SK-N-SH (cell line): ENCODE measurements around the gene CD81. TPM values are rescaled to one million over a fixed set of nuclear protein-coding genes. Genes with fewer than 3 reads are reported as not detected.

Experiments
- CTCF ChIA-PET: fragments of 300-600, 350-600 bp; formaldehyde crosslinking; extraction: SDS; loops from one replicate; lab custom pipeline; 2021; lab: Yijun Ruan, JAX
- POLR2A ChIA-PET: fragments of 350-600 bp; sonication (Branson Sonifier 250); formaldehyde crosslinking; extraction: SDS; loops from one replicate; lab custom pipeline; 2020; ENCODE audit warnings: antibody characterized with exemption, inconsistent platforms; lab: Yijun Ruan, JAX
- DNase-seq: peaks from one replicate; pipeline ENCODE4 v3.0.0; 2012
- H2AFZ ChIP-seq: fragments of 200-600 bp; sonication (generic); 2 replicates; pipeline ENCODE4 v1.8.1; 2016; ENCODE audit warnings: antibody characterized with exemption, mild to moderate bottlenecking, low read depth
- H3F3A ChIP-seq: fragments of 200-600 bp; sonication (generic); replicated peaks from 2 replicates; pipeline ENCODE3; 2016; ENCODE audit warnings: antibody characterized with exemption, mild to moderate bottlenecking; ENCODE audit not compliant: insufficient read depth
- H3K27ac ChIP-seq, 2 experiments: fragments of 200-500 bp in 1 of 2; fragments of 200-600 bp in 1 of 2; sonication (Bioruptor generic) in 1 of 2; sonication (generic), shearing (Covaris generic) in 1 of 2; 2 replicates each; pipeline versions ENCODE4 v1.5.1 to v1.6.1; 2014 to 2016; ENCODE audit warnings: low read depth in 2 of 2, inconsistent platforms in 1 of 2, low read length in 1 of 2, mild to moderate bottlenecking in 1 of 2, mixed read lengths in 1 of 2
- H3K27me3 ChIP-seq: fragments of 200-600 bp; sonication (generic), shearing (Covaris generic); 2 replicates; pipeline ENCODE4 v1.6.1; 2016; ENCODE audit warnings: mixed run types; ENCODE audit not compliant: insufficient read depth
- H3K36me3 ChIP-seq, 2 experiments: fragments of 200-500 bp in 1 of 2; fragments of 200-600 bp in 1 of 2; sonication (Bioruptor generic) in 1 of 2; sonication (generic) in 1 of 2; replicated peaks in 1 of 2; 2 replicates each; pipeline versions ENCODE3 to v1.5.1; 2014 to 2016; ENCODE audit warnings: low read length in 1 of 2, mild to moderate bottlenecking in 1 of 2; ENCODE audit not compliant: insufficient read depth in 2 of 2, control insufficient read depth in 1 of 2
- H3K4me1 ChIP-seq, 2 experiments: fragments of 200-500 bp in 1 of 2; fragments of 200-600 bp in 1 of 2; sonication (Bioruptor generic) in 1 of 2; sonication (generic), shearing (Covaris generic) in 1 of 2; 2 replicates each; pipeline versions ENCODE4 v1.5.1 to v1.6.1; 2014 to 2016; ENCODE audit warnings: low read depth in 1 of 2, low read length in 1 of 2, mixed run types in 1 of 2; ENCODE audit not compliant: insufficient read depth in 2 of 2, control insufficient read depth in 1 of 2
- H3K4me2 ChIP-seq: fragments of 200-600 bp; sonication (generic), shearing (Covaris generic); 2 replicates; pipeline ENCODE4 v1.6.1; 2017; ENCODE audit warnings: mixed run types
- H3K4me3 ChIP-seq, 2 experiments: fragments of 200-500 bp in 1 of 2; fragments of 200-600 bp in 1 of 2; sonication (Bioruptor generic) in 1 of 2; sonication (generic), shearing (Covaris generic) in 1 of 2; 2 replicates each; pipeline versions ENCODE4 v1.5.1 to v1.8.1; 2014 to 2016; ENCODE audit warnings: low read depth in 2 of 2, inconsistent platforms in 1 of 2, low read length in 1 of 2, mild to moderate bottlenecking in 1 of 2, mixed read lengths in 1 of 2, moderate library complexity in 1 of 2
- H3K79me2 ChIP-seq: fragments of 200-600 bp; sonication (generic); 2 replicates; pipeline ENCODE4 v1.8.1; 2017; ENCODE audit warnings: mild to moderate bottlenecking; ENCODE audit not compliant: insufficient read depth
- H3K9ac ChIP-seq: fragments of 200-600 bp; sonication (generic); 2 replicates; pipeline ENCODE4 v1.6.1; 2017; ENCODE audit warnings: mixed run types
- H3K9me2 ChIP-seq: fragments of 200-600 bp; sonication (generic); 2 replicates; pipeline ENCODE4 v1.6.1; 2017; ENCODE audit warnings: mixed run types
- H3K9me3 ChIP-seq: fragments of 200-600 bp; sonication (generic); 2 replicates; pipeline ENCODE4 v1.6.1; 2017; ENCODE audit warnings: mixed run types, mild to moderate bottlenecking, moderate library complexity
- H4K20me1 ChIP-seq: fragments of 200-600 bp; sonication (generic); 2 replicates; pipeline ENCODE4 v1.6.1; 2017; ENCODE audit warnings: mild to moderate bottlenecking, mixed run types; ENCODE audit not compliant: insufficient read depth
- CHD2 ChIP-seq: fragments of 150-350 bp; IDR thresholded peaks from 2 replicates; pipeline ENCODE4 v1.6.1; 2018; ENCODE audit warnings: low read length; ENCODE audit not compliant: partially characterized antibody
- EP300 ChIP-seq, 2 experiments: IDR thresholded peaks; 2 replicates each; pipeline versions ENCODE4 v1.4.0 to v1.6.1; 2012; ENCODE audit warnings: borderline replicate concordance in 1 of 2, low read depth in 1 of 2, low read length in 1 of 2
- EZH2phosphoT487 ChIP-seq: fragments of 200-600 bp; sonication (generic); IDR thresholded peaks from 2 replicates; pipeline ENCODE4 v1.6.1; 2017; ENCODE audit warnings: low read depth, mixed run types, mild to moderate bottlenecking, antibody characterized with exemption, moderate library complexity, borderline replicate concordance
- FOXJ3 ChIP-seq: sonication (generic); formaldehyde crosslinking; IDR thresholded peaks from 2 replicates; pipeline ENCODE4 v1.5.1; 2020; ENCODE audit warnings: mild to moderate bottlenecking, missing genetic modification reagents
- GATA2 ChIP-seq: sonication (generic); formaldehyde crosslinking; IDR thresholded peaks from 2 replicates; pipeline ENCODE4 v1.5.0; 2020; ENCODE audit warnings: mild to moderate bottlenecking, missing genetic modification reagents
- IRF3 ChIP-seq: fragments of 150-350 bp; IDR thresholded peaks from 2 replicates; pipeline ENCODE4 v1.6.1; 2016; ENCODE audit warnings: mild to moderate bottlenecking, low read depth, low read length
- MAX ChIP-seq: IDR thresholded peaks from 2 replicates; pipeline ENCODE4 v1.4.0; 2012; ENCODE audit warnings: low read depth
- MXI1 ChIP-seq: IDR thresholded peaks from 2 replicates; pipeline ENCODE4 v1.6.1; 2012; ENCODE audit warnings: mild to moderate bottlenecking, low read depth, low read length, improper control_type of control experiment
- PBX3 ChIP-seq: IDR thresholded peaks from 2 replicates; pipeline ENCODE4; 2012
- POLR2AphosphoS5 ChIP-seq: IDR thresholded peaks from 2 replicates; pipeline ENCODE4 v1.6.1; 2012; ENCODE audit warnings: low read depth, low read length
- REST ChIP-seq: IDR thresholded peaks from 2 replicates; pipeline ENCODE4 v1.6.1; 2012; ENCODE audit warnings: mild to moderate bottlenecking, low read depth, low read length, moderate library complexity
- RXRA ChIP-seq: IDR thresholded peaks from 2 replicates; pipeline ENCODE4 v1.4.0; 2012; ENCODE audit warnings: low read depth, mild to moderate bottlenecking, borderline replicate concordance
- SIN3A ChIP-seq: IDR thresholded peaks from 2 replicates; pipeline ENCODE4 v1.6.1; 2012; ENCODE audit warnings: low read depth, mild to moderate bottlenecking, low read length, moderate library complexity, borderline replicate concordance
- SMC3 ChIP-seq: IDR thresholded peaks from 2 replicates; pipeline ENCODE4 v1.6.1; 2012; ENCODE audit warnings: low read depth, low read length, improper control_type of control experiment
- TAF1 ChIP-seq: IDR thresholded peaks from 2 replicates; pipeline ENCODE4 v1.6.1; 2012; ENCODE audit warnings: low read depth, mild to moderate bottlenecking, low read length, moderate library complexity, borderline replicate concordance
- TCF12 ChIP-seq: IDR thresholded peaks from 2 replicates; pipeline ENCODE4 v1.4.0; 2012
- USF1 ChIP-seq: IDR thresholded peaks from 2 replicates; pipeline ENCODE4 v1.4.0; 2012; ENCODE audit warnings: low read depth, borderline replicate concordance
- USF2 ChIP-seq: fragments of 150-350 bp; IDR thresholded peaks from 2 replicates; pipeline ENCODE4 v1.6.1; 2017; ENCODE audit warnings: antibody characterized with exemption, low read length, low read depth, borderline replicate concordance
- ZBTB33 ChIP-seq: IDR thresholded peaks from 2 replicates; pipeline ENCODE4 v1.4.0; 2012; ENCODE audit warnings: low read depth, borderline replicate concordance
- WGBS: methylation state at CpG from one replicate; pipeline ENCODE4 v1.1.6; 2017; ENCODE audit warnings: low lambda C conversion rate; 5-methylcytosine and 5-hydroxymethylcytosine counted together
- polyA plus RNA-seq, 3 experiments: library from polyadenylated mRNA; depleted of rRNA; stranded (reverse); fragments of >200 nt; gene quantifications; 2 replicates each; pipeline ENCODE4 v1.2.3, GENCODE V29; 2012

CD81 gene
- polyA plus RNA-seq, 1 of the 3 experiments (the other 2 are of a cell fraction) = 517 TPM

- H3K79me2 ChIP-seq = no peaks in the 10 kb centered on the region
- WGBS = 76% methylated on average over 27 of the region's 43 CpGs
- no peak overlapping the region for H3K4me2 ChIP-seq
- H3K4me1 ChIP-seq = no peaks in the 10 kb centered on the region
- no peak for DNase-seq
- ChIA-PET POLR2A (interaction anchor here (1.1 kb wide), 1 partner anchor 9 kb away, joined by 3 read pairs; no protein-coding TSS in a partner anchor), CTCF (interaction anchor here (1.4 to 3.7 kb wide), 2 partner anchors 15 to 118 kb away, joined by 5 to 21 read pairs; no protein-coding TSS in a partner anchor)
- H3K27me3 ChIP-seq = no peaks in the 10 kb centered on the region
- H4K20me1 ChIP-seq = no peaks in the 10 kb centered on the region
- H3K9ac ChIP-seq = no peak overlapping the region
- no peaks in the 10 kb centered on the region for H3F3A ChIP-seq
- no peaks in the 10 kb centered on the region for H3K9me2 ChIP-seq
- no peak overlapping the region for H3K27ac ChIP-seq
- no peaks in the 10 kb centered on the region for H3K36me3 ChIP-seq
- TF ChIP-seq SIN3A = no peak
- no peak for TF ChIP-seq TCF12
- TF ChIP-seq EZH2phosphoT487 = no peak
- TF ChIP-seq FOXJ3 (CRISPR knock-in tag) = no peak
- no peak for TF ChIP-seq CHD2
- no peak for TF ChIP-seq USF2
- no peak for TF ChIP-seq REST
- no peak for TF ChIP-seq ZBTB33
- TF ChIP-seq USF1 = no peak
- no peak for TF ChIP-seq POLR2AphosphoS5
- TF ChIP-seq IRF3 = no peak
- TF ChIP-seq MAX = no peak
- TF ChIP-seq SMC3 = no peak
- TF ChIP-seq TAF1 = no peak
- no peak for TF ChIP-seq GATA2 (CRISPR knock-in tag)
- TF ChIP-seq PBX3 = no peak
- TF ChIP-seq MXI1 = no peak
- no peak for TF ChIP-seq EP300 (IDR thresholded peaks at IDR 0.05; ENCODE audit: borderline replicate concordance in 1 of 2, low read depth in 1 of 2, low read length in 1 of 2)
- no peak for TF ChIP-seq RXRA
- TF ChIP-seq, all 33 proteins: peak for 0
- Histone ChIP-seq H2AFZ (no peak overlapping the region), H3K9me3 (no peaks in the 10 kb centered on the region), H3K4me3 (no peak overlapping the region)
Measured at GRCh38 chr11:2413742-2414579, 36.9 kb downstream of the CD81 start.
